HG02938 (cell line): ENCODE results near the gene CALHM5.

Source experiments
- ATAC-seq: cut with Tn5 transposase; IDR thresholded peaks from one replicate; pipeline ENCODE4 v1.9.1; 2021; ENCODE audit warnings: mild to moderate bottlenecking, moderate library complexity; ENCODE audit not compliant: unreplicated experiment

The CALHM5 gene

GRCh38 chr6:116507324-116507723, 4.1 kb upstream of the CALHM5 start:
- no peak for ATAC-seq

- ATAC-seq: no peak
Observed at GRCh38 chr6:116508527-116508926, 2.9 kb upstream of the CALHM5 start.

GRCh38 chr6:116512111-116512559, 696 bp downstream of the CALHM5 start:
- ATAC-seq: peak; percentile 93

GRCh38 chr6:116512734-116513133, 1.3 kb downstream of the CALHM5 start:
- ATAC-seq: no peak

- ATAC-seq: no peak
Observed at GRCh38 chr6:116513224-116513875, 1.9 kb downstream of the CALHM5 start.

- no peak for ATAC-seq
Observed at GRCh38 chr6:116514111-116514510, 2.7 kb downstream of the CALHM5 start.

- ATAC-seq: no peak
Observed at GRCh38 chr6:116515141-116515540, 3.7 kb downstream of the CALHM5 start.

GRCh38 chr6:116518621-116519368, 7.4 kb downstream of the CALHM5 start:
- no peak for ATAC-seq

GRCh38 chr6:116522896-116523295, 11.5 kb downstream of the CALHM5 start:
- ATAC-seq: no peak

GRCh38 chr6:116524236-116524635, 12.8 kb downstream of the CALHM5 start:
- ATAC-seq: no peak

GRCh38 chr6:116528133-116528532, 16.7 kb downstream of the CALHM5 start:
- no peak for ATAC-seq

- ATAC-seq: no peak
Observed at GRCh38 chr6:116528780-116529179, 17.3 kb downstream of the CALHM5 start.

- no peak for ATAC-seq
Observed at GRCh38 chr6:116529466-116530290, 18.2 kb downstream of the CALHM5 start.

- no peak for ATAC-seq
Observed at GRCh38 chr6:116530436-116530835, 19.0 kb downstream of the CALHM5 start.

- peak; percentile 85 for ATAC-seq
Observed at GRCh38 chr6:116531675-116532570, 20.5 kb downstream of the CALHM5 start.

- no peak for ATAC-seq
Observed at GRCh38 chr6:116533233-116533957, 22.0 kb downstream of the CALHM5 start.

GRCh38 chr6:116535109-116535508, 23.7 kb downstream of the CALHM5 start:
- ATAC-seq: no peak

- peak; percentile 55 for ATAC-seq
Observed at GRCh38 chr6:116536216-116536621, 24.8 kb downstream of the CALHM5 start.

GRCh38 chr6:116542426-116542825, 31.0 kb downstream of the CALHM5 start:
- ATAC-seq: no peak

GRCh38 chr6:116543149-116543548, 31.7 kb downstream of the CALHM5 start:
- ATAC-seq: no peak
